HG03175 (cell line): ENCODE data around the gene KCTD14.
A peak's percentile ranks its signal among the peaks of the same experiment; 100 is the strongest.
"Not testable (repeated sequence)": the region's sequence is repeated elsewhere in the genome, so short reads cannot be mapped to it uniquely, and the experiment has no call there.

ENCODE experiments used
- ATAC-seq: cut with Tn5 transposase; IDR thresholded peaks from one replicate; pipeline ENCODE4 v1.9.1; 2021; ENCODE audit warnings: mild to moderate bottlenecking, moderate library complexity; ENCODE audit not compliant: unreplicated experiment

KCTD14 gene

GRCh38 chr11:78048561-78048960 is 25.5 kb upstream of the KCTD14 start:
- no peak for ATAC-seq

DNA sequence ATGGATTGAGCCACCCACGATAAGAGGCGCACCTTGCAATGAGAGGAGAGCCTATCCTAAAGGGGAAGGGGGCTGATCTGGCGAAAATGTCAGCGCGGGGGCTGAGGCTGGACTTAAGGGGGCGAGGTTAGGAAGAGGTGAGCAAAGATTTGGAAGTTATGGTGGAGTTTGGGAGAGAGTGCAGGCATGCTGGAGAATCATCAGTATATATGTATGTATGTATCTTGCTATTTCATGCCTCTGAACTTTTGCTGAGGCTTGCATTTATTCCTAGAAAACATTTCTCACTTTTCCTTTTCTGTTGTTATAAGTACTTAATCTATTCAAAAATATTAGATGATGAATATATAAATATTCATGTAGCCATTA is 23.4 kb upstream of the KCTD14 start:
- no peak for ATAC-seq

DNA sequence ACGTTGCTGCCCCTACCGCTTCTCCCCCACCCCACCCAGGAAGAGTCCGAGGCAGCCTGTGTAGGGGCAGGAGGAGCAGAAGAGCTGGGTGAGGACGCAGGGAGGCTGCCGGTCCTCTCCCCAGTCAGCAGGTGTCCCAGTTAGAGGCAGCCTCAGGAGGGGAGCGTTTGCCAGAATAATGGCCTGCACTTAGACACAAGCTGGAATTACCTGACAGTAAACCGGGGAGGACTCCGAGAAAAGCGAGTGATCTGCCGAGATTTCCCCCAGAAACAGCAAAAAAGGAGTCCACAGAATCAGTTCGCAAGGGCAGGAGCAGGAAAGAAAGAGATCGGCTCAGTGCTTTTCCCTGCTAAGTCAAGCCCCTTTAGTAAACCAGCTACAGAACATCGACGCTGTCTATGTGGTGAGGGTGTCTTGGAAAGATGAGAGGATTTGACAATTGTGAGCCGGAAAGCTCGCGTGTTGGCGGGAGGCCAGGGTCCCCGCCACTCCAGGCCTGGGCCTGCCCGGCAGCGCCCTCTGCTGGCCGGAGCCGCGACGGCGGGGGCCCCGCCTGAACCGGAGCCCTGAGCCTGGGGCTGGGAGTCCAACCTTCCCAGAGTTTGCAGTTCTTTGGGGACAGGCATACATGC is 22.9 kb upstream of the KCTD14 start:
- peak; percentile 71 for ATAC-seq

DNA sequence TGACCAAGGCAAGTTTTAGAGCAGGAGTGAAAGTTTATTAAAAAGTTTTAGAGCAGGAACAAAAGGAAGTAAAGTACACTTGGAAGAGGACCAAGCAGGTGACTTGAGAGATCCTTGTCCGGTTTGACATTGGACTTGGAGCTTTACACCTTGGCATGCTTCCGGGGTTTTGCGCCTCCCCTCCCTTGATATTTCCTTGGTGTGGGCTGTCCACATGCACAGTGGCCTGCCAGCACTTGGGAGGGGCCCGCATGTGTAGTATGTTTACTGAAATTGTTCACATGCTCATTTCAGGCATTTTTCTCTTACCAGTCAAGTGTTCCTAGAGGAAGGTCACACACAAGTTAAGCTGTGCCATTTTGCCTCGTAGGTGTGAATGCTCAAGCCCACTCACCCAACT is 21.6 kb upstream of the KCTD14 start:
- no peak for ATAC-seq

- ATAC-seq: no peak
Measured at GRCh38 chr11:78041843-78042440, 18.9 kb upstream of the KCTD14 start.

- not testable (repeated sequence) for ATAC-seq
Measured at GRCh38 chr11:78041380-78041719, 18.3 kb upstream of the KCTD14 start.

DNA sequence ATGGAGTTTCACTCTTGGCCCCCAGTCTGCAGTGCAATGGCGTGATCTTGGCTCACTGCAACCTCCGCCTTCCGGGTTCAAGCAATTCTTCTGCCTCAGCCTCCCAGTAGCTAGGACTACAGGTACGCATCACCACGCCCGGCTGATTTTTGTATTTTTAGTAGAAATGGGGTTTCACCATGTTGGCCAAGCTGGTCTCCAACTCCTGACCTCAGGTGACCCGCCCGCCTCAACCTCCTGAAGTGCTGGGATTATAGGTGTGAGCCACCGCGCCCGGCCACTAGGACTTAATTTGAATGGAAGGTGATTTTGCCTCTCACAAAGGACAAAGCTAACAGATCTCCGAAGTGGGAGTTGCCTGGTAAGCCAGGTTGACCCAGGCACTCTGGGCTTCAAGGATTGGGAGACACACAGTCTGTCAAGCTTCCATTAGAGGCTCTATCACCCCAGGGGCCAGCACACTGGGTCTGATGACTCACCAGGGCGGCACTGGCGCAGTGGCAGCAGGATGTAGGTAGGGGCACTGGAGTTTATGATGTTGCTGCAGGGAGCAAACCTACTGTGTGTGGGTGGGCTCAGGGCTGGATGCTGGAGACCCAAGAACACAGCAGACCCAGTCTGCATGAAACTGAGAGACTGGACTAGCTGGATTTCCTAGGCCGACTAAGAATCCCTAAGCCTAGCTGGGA is 17.8 kb upstream of the KCTD14 start:
- no peak for ATAC-seq

DNA sequence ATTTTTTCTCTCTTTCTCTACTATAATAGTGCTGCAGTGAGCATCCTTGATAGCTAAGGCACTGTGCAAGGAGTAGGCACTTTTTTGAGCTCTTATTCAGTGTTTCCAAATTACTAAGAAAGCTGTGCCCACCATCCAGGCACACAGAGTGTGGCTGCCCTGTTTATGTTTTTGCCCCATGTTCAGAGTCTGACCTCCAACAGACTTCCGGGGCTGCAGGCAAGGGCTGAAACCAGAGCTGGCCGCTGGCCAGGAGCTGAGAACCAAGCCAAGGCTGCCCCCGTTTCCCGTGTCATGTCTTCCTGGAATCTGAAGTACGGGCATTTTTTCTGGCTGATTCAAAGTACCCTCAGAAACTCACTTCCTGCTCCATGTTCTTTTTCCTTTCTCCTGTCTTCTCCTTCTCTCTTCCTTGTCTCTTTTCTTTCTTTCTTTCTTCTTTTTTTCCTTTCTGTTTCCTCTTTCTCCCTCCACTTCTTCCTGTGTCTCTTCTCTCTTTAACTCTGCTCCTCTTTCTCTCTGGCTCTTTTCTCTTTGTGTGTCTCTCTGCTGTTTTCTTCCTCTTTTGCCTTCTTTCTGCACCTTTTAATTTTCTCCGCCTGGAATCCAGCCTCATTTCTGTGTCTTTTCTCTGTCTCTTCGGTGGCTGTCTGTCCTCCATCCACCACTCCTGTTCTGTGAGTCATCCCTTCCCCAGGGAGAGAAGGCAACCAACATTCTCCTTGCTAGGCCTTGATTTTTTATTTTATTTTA is 17.0 kb upstream of the KCTD14 start:
- peak; percentile 84 for ATAC-seq

DNA sequence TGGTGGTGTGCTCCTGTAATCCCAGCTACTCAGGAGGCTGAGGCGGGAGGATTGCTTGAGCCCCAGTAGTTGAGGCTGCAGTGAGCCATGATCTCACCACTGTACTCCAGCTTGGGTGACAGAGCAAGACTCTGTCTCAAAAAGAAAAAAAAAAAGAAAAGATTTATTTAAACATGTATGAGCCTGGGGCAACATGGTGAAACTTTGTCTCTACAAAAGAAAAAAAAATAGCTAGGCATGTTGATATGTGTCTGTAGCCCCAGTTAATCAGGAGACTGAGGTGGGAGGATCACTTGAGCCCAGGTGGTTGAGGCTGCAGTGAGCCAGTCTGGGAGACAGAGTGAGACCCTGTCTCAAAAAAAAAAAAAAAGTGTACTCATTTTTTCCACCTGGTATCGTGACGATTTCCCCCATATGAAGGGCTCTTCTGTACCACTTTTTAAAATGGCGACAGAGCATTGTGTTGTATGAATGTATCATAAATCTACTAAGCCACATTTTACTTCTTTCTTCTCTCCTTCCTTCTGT is 16.4 kb upstream of the KCTD14 start:
- ATAC-seq: peak; percentile 9

GRCh38 chr11:78038697-78039313 is 15.7 kb upstream of the KCTD14 start:
- no peak for ATAC-seq

- no peak for ATAC-seq
Measured at GRCh38 chr11:78037825-78038620, 14.9 kb upstream of the KCTD14 start.

DNA sequence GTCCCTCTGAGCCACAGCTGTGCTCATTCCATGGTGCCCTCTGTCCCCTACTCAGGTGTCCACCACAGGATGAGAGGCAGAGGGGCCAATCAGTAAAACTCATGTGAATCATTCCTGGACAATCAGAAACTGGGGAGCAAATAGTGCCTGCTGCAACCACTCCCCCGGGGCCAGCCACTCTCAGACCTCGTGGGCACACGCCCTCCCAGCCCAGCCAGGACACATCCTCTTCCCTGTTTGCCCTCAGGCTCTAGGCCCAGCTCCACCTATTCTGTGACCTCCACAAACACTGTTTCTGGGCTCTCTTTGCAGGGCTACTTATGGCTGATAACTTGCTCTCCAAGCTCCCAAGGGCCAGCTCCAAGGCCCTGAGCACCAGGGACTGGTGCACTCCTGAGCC is 14.0 kb upstream of the KCTD14 start:
- no peak for ATAC-seq

DNA sequence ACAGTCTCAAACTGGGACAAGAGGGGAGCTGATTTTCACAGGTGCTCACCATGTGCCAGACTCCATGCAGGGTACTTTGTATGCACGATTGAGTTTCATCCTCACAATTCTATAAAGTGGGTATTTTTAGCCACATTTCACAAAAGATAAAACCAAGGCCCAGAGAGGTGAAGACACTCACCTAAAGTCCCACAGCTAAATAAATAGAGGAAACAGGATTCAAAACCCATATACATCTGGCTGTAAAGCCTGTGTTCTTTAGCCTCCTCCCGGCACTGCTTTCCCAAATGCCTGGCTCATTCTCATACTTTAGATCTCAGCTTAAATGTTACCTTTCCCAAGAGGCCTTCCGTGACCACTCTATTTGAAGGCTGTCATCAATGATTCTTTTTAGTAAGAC is 13.2 kb upstream of the KCTD14 start:
- ATAC-seq: no peak

DNA sequence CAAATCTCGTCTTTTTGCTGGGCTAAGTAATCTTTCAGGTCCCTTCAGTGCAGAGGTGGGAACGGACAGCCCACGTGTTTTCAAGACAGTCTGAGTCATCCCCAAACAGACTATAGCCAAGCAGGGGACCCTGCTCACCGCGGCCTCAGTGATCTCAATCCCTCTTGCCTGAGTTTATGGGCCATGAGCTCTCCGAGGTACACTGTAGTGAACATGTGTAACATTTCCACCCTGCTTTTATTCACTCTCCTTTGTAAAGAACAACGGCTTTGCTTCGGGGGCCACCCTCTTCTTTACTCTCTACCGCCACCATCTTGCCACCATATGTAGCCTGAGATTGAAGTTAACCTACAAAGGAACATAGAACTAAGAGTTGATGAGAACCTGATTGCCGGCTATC is 11.5 kb upstream of the KCTD14 start:
- no peak for ATAC-seq

DNA sequence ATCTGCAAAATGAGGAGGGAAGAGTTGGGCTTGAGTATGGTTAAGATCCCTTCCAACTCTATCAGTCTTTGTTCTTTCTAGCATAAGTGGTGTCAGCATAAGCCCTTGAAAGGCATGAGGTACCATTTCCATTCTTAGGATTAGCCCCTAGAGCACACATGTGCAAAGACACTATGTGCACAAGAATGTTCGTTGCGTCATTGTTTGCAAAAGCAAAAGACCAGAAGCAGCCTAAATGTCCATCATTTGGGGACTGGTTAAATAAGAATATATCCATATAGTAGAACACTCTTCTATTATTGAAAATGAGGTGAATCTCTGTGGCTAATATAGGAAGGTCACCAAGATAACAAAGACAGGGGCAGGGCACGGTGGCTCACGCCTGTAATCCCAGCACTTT is 10.0 kb upstream of the KCTD14 start:
- ATAC-seq: no peak

DNA sequence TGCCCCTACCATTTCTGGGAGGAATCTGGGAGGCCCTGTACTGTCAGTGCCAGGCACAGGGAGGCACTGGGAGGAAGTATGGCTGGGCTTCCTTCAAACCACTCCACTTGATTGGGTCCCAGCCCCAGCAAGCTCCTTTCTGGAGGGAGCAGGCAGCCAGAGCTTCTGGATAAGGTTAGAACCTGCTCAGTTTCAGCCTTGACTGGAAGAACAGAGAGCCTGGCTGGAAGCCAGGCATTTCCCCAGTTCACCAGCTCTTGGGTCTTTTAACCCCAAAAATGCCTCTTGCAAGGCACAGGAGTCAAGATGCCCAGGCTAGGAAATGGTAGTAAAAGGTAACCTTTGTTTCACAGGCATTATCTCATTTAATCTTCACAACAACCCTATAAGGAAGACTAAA is 9.0 kb upstream of the KCTD14 start:
- no peak for ATAC-seq

DNA sequence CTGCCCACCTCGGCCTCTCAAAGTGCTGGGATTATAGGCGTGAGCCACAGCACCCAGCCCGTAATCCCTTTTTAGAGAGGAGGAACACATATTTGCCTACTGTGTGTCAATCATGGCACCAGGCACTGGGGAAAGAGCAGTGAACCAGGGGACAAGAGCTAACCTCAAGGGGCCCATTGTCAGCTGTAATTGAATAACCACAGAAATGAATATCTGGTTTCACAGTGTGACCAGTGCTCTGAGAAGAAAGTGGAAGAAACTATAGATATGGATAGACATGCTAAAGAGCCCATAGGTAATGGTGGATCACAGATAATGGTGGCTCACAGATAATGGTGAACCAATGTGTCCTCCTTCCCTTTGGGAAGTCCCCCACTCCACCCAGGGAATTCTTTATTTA is 8.6 kb upstream of the KCTD14 start:
- ATAC-seq: peak; percentile 86

GRCh38 chr11:78030429-78031325 is 7.6 kb upstream of the KCTD14 start:
- no peak for ATAC-seq

DNA sequence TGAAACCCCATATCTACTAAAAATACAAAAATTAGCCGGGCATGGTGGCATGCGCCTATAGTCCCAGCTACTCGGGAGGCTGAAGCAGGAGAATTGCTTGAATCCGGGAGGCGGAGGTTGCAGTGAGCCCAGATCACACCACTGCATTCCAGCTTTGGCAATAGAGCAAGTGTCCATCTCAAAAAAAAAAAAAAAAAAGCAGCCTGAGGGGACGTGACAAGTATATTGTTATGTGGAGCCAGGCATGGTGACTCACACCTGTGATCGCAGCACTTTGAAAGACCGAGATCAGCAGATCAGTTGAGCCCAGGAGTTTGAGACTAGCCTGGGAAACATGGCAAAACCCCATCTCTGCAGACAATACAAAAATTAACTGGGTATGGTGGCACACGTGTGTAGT is 5.3 kb upstream of the KCTD14 start:
- ATAC-seq: not testable (repeated sequence)
